ENCODE measurements around the gene CPEB4. TPM values are rescaled to one million over a fixed set of nuclear protein-coding genes. Genes with fewer than 3 reads are reported as not detected.

The CPEB4 gene
- total and polyA plus RNA-seq, 2 donors (not counting 1 experiment from before 2014, with no cell fraction given) = 8.4 to 26.0 TPM

- H3K4me3 Mint-ChIP-seq = no peak overlapping the region
- CTCF ChIA-PET = interaction anchor here (1.0 kb wide), 1 partner anchor 9 kb away, joined by 4 read pairs; no protein-coding TSS in a partner anchor
- H3K27ac Mint-ChIP-seq = no peak overlapping the region
- H3K27me3 Mint-ChIP-seq = no peaks in the 10 kb centered on the region
- TF ChIP-seq EZH2 (IDR thresholded peaks at IDR 0.05; ENCODE audit: borderline replicate concordance, insufficient read depth, low read depth, low read length, poor library complexity, severe bottlenecking) = no peak
- TF ChIP-seq CTCF (IDR thresholded peaks at IDR 0.05) = no peak
- Histone ChIP-seq H3K4me3 (ENCODE audit: control extremely low read depth in 1 of 5, extremely low read depth in 1 of 5, insufficient read depth in 1 of 5, low read depth in 2 of 5, low read length in 4 of 5) (no peak overlapping the region), H3K9ac (ENCODE audit: low read length) (no peak overlapping the region), H4K20me1 (ENCODE audit: control insufficient read depth, insufficient read depth, low read length, poor library complexity, severe bottlenecking) (no peaks in the 10 kb centered on the region), H3K27me3 (replicated peaks in 1 of 4; ENCODE audit: control extremely low read depth in 1 of 4, control insufficient read depth in 3 of 4, insufficient read depth in 4 of 4, low read length in 3 of 4) (no peaks in the 10 kb centered on the region), H3K79me2 (ENCODE audit: control insufficient read depth, insufficient read depth, low read length) (no peaks in the 10 kb centered on the region), H3K9me3 (ENCODE audit: control extremely low read depth in 1 of 3, control insufficient read depth in 2 of 3, insufficient read depth in 1 of 3, low read length in 2 of 3) (no peaks in the 10 kb centered on the region), H3K36me3 (replicated peaks in 1 of 2; ENCODE audit: control extremely low read depth in 1 of 2, control insufficient read depth in 1 of 2, extremely low read depth in 1 of 2, insufficient read depth in 2 of 2, low read length in 1 of 2) (no peaks in the 10 kb centered on the region), H3K4me1 (ENCODE audit: control insufficient read depth in 2 of 2, insufficient read depth in 2 of 2, low read length in 2 of 2) (no peaks in the 10 kb centered on the region), H3K4me2 (replicated peaks; ENCODE audit: low read depth, low read length, poor library complexity, severe bottlenecking) (no peak overlapping the region), H3K27ac (ENCODE audit: low read length in 2 of 2) (no peak overlapping the region), H2AFZ (ENCODE audit: insufficient read depth, low read depth, low read length, poor library complexity, severe bottlenecking) (no peak overlapping the region)
- intact Hi-C loops (cut with micrococcal nuclease) = no loop called here
- no peaks in the 10 kb centered on the region for H3K9me3 Mint-ChIP-seq (ENCODE audit: insufficient read depth)
- DNase-seq (no peak), ATAC-seq (ENCODE audit: low read depth) (no peak)
- POLR2A ChIA-PET = no interaction called here
- H3K4me1 Mint-ChIP-seq = no peaks in the 10 kb centered on the region
- no CpG with 5 or more reads among the region's 3 CpGs for WGBS (ENCODE audit: insufficient coverage)
These were observed 46.4 kb upstream of the CPEB4 start for GRCh38 chr5:173841710-173842109.

GRCh38 chr5:173843794-173844193, 44.4 kb upstream of the CPEB4 start:
- Histone ChIP-seq H3K9ac (ENCODE audit: low read length) (no peak overlapping the region), H3K9me3 (ENCODE audit: control extremely low read depth in 1 of 3, control insufficient read depth in 2 of 3, insufficient read depth in 1 of 3, low read length in 2 of 3) (peaks cover 0 to 6% (median 1%) of the 10 kb centered on the region in 3 donors), H3K27me3 (replicated peaks in 1 of 4; ENCODE audit: control extremely low read depth in 1 of 4, control insufficient read depth in 3 of 4, insufficient read depth in 4 of 4, low read length in 3 of 4) (no peaks in the 10 kb centered on the region), H3K79me2 (ENCODE audit: control insufficient read depth, insufficient read depth, low read length) (no peaks in the 10 kb centered on the region), H3K27ac (ENCODE audit: low read length in 2 of 2) (no peak overlapping the region), H3K36me3 (replicated peaks in 1 of 2; ENCODE audit: control extremely low read depth in 1 of 2, control insufficient read depth in 1 of 2, extremely low read depth in 1 of 2, insufficient read depth in 2 of 2, low read length in 1 of 2) (no peaks in the 10 kb centered on the region), H4K20me1 (ENCODE audit: control insufficient read depth, insufficient read depth, low read length, poor library complexity, severe bottlenecking) (no peaks in the 10 kb centered on the region), H2AFZ (ENCODE audit: insufficient read depth, low read depth, low read length, poor library complexity, severe bottlenecking) (no peak overlapping the region), H3K4me3 (ENCODE audit: control extremely low read depth in 1 of 5, extremely low read depth in 1 of 5, insufficient read depth in 1 of 5, low read depth in 2 of 5, low read length in 4 of 5) (no peak overlapping the region), H3K4me2 (replicated peaks; ENCODE audit: low read depth, low read length, poor library complexity, severe bottlenecking) (no peak overlapping the region), H3K4me1 (ENCODE audit: control insufficient read depth in 2 of 2, insufficient read depth in 2 of 2, low read length in 2 of 2) (peaks cover 0 to 8% of the 10 kb centered on the region in 2 donors)
- intact Hi-C loops (cut with micrococcal nuclease) = no loop called here
- CTCF ChIA-PET = no interaction called here
- H3K4me3 Mint-ChIP-seq = no peak overlapping the region
- no peak overlapping the region for H3K27ac Mint-ChIP-seq
- DNase-seq (no peak), ATAC-seq (ENCODE audit: low read depth) (no peak)
- no peak for TF ChIP-seq CTCF (IDR thresholded peaks at IDR 0.05)
- no peak for TF ChIP-seq EZH2 (IDR thresholded peaks at IDR 0.05; ENCODE audit: borderline replicate concordance, insufficient read depth, low read depth, low read length, poor library complexity, severe bottlenecking)
- H3K4me1 Mint-ChIP-seq = peaks cover 5% of the 10 kb centered on the region
- no CpG with 5 or more reads among the region's 3 CpGs for WGBS (ENCODE audit: insufficient coverage)
- POLR2A ChIA-PET = no interaction called here
- no peaks in the 10 kb centered on the region for H3K27me3 Mint-ChIP-seq
- H3K9me3 Mint-ChIP-seq (ENCODE audit: insufficient read depth) = peaks cover 5% of the 10 kb centered on the region

Data from B cell (primary cell).